IPS DF 19.7 (cell line): ENCODE measurements around the gene SMIM20.

ENCODE experiments used
- DNase-seq: peaks from one replicate; pipeline ENCODE4 v3.0.0-alpha.2; 2013; ENCODE audit warnings: low read depth, low spot score

SMIM20 gene

DNA sequence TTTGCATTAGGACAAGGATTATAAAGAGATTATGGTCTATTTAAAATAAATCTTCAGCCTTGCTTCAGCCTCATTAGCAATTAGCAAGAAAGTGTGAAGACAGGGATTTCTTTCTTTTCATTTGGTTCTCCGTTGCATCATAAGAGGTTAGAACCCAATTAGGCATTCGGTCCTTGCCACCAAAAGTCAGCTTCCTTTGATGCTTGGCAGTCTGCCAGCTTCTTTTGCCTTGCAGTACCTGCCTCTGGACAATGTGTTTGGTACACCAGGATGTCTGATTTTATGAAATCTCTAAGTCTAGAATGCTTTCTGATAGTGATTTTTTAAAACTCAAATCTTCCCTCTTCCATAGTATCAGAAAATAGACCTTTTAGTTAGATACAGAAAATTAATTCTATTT is 12.4 kb downstream of the SMIM20 start:
- DNase-seq = no peak

- DNase-seq = no peak
Measured at GRCh38 chr4:25927361-25928195, 13.6 kb downstream of the SMIM20 start.

DNA sequence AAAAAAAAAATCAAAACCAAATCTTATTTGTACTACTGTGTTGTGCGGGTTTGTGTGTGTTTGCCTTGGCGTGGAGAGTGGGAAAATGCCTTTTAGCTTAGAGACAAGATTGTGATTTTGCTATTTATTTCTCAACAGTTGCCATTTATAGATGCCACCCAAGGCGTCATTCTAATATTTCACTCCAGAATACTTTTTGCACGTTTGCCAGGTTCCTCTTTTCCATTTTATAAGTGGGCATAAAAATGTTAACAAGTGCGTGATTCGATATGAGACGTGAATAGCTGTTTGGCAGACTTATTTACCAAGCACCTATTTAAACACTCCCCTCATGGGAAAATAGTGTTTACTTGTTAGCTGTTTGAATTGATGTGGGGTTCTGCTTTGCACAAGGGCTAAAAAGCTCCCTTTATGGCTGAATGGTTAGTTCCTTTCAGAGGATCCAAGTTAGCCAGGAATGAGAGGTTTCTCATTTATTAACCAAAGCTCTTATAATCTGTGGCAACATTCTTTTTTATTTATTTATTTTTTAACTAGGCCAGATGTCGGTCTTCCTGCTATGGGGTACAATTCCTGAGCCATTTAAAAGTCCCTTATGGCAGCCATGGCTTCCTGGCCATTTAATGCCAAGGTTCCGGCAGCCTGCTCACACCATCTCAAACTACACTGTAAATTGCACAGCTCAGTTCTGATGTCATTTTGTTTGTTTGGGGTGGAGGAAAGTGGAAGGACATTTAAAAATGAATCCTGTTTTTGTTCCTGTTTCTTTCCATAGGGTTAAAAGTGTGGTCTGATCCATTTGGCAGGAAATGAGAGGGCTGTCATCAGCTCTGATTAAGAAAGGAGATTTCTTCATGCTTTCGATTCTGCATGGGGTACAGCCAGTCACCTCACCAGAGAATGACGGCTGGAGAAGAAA is 14.6 kb downstream of the SMIM20 start:
- DNase-seq = no peak

DNA sequence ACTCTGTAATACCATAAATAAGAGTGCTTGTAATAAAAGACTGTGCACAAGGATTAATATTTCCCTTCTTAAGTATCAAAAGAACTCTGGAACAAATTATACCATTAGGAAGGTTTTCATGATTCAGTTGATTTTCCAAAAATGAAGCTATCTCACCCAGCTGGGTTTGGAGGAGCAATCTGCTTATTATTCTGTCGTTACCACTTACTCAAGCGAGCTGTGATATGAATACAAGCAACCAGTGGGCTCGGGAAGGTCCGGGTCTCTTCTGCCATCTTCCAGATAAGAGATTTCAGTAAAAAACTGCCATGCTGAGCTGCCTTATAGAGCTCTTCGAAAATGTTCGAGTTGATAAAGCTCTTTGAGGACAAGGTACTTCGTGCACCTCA is 15.3 kb downstream of the SMIM20 start:
- DNase-seq = no peak

- no peak for DNase-seq
Measured at GRCh38 chr4:25930731-25931354, 16.8 kb downstream of the SMIM20 start.

DNA sequence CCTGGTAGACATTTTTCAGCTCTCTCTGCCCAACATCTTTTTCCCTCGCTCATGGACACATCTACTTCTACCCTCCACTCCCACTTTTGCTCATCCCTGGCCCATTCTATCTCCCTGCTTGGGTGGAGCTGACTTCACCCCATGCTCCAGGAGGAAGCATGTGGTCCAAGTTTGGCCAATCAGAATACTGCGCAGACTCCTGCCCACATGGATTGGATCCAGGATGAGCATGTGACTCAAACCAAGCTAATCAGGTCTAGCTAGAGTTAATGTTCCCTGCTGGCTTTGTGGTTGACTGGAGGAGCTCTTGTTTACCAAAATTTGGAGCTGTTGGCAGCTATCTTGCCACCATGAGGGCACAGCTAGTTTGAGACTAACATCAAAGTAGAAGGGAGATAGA is 22.7 kb downstream of the SMIM20 start:
- no peak for DNase-seq

DNA sequence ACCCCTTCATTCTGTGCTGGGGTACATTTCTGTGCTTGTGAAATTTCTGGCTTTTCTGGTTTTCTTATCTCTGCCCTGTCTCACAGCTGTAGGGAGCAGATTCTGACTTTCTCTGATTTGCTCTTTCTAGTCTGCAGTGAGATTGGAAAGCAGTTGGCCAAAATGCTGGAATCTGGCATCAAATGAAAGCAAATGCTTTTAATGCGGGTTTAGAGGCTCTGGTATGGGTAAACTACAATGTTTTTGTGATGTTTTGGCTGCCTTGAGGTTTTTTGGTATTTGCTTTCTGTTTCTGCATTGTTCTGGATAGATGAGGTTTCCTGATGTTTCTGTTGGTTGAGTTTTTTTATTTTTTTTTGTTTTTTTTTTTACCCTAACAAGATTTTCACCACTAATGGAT is 23.8 kb downstream of the SMIM20 start:
- DNase-seq = no peak

GRCh38 chr4:25938366-25938765 is 24.3 kb downstream of the SMIM20 start:
- DNase-seq = no peak

- no peak for DNase-seq
Measured at GRCh38 chr4:25938787-25939186, 24.8 kb downstream of the SMIM20 start.

DNA sequence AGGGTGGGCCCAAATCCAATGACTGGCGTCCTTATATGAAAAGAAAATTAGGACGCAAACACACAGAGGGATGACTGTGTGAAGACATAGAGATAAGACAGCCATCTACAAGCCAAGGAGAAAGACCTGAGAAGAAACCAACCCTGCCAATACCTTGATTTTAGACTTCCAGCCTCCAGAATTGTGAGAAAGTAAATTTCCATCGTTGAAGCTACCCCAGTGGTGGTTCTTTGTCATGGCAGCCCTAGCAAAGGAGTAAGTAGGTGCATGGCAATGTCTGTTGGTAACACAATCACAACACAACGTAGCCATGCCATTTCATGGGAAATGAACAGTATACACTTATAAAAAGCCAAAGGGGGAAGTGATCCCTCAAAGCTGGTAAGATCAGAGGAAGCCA is 25.3 kb downstream of the SMIM20 start:
- DNase-seq = no peak

- DNase-seq = no peak
Measured at GRCh38 chr4:25941457-25942221, 27.6 kb downstream of the SMIM20 start.

DNA sequence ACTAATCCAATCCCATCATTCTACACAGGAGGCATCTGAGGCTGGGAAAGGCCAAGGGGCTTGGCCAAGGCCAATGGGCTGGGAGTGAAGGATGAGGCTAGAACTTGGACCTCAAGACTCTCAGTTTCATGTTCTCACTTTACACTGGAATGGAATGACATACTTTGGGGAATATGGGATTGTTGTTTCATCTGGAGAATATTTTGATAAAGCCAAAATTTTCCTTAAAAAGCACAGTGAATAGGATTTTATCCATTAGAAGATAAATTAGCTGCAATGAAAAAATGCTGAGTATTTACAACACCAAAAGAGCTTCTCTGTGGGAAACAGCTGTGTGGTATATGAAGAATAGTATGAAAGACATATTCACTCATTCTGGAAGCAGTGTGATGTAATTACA is 29.3 kb downstream of the SMIM20 start:
- DNase-seq = no peak

DNA sequence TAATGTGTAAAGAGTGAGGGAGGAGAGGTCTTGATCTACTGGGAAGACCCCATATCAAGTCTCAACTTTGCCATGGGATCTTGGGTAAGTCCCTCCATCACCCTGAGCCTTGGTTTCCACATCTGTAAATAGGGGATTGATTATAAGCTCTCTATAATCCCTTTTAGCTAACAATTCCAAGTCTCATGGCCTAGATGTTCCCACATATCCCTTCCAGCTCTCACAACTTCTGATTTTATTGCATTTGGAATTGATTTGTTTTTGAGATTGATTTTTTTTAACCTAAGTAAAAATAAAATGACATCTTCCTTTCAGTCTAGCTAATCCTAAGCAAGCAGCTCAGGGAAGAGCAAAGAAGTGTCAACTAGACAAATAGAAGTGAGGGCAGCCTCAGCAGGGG is 29.8 kb downstream of the SMIM20 start:
- no peak for DNase-seq

- no peak for DNase-seq
Measured at GRCh38 chr4:25948051-25948450, 34.0 kb downstream of the SMIM20 start.

GRCh38 chr4:25949173-25949748 is 35.2 kb downstream of the SMIM20 start:
- peak; percentile 72 for DNase-seq

DNA sequence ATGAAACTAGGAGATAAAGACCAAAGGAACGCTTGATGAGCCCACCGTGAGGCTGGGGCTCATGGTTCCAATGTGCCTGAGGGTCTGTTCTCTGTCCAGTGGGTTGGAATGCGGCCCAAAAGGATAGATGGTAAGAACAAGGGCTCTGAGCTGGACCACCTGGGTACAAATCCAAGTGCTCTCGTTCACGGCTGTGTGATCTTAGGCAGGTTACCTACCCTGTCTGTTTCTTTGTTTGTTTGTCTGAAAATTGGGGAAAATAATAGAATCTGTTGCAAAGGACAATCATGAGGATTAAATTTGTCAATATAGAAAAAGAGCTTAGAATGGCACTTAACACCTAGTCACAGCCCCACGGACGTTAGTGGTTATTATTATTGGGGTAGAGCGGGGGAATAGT is 36.0 kb downstream of the SMIM20 start:
- DNase-seq = no peak

DNA sequence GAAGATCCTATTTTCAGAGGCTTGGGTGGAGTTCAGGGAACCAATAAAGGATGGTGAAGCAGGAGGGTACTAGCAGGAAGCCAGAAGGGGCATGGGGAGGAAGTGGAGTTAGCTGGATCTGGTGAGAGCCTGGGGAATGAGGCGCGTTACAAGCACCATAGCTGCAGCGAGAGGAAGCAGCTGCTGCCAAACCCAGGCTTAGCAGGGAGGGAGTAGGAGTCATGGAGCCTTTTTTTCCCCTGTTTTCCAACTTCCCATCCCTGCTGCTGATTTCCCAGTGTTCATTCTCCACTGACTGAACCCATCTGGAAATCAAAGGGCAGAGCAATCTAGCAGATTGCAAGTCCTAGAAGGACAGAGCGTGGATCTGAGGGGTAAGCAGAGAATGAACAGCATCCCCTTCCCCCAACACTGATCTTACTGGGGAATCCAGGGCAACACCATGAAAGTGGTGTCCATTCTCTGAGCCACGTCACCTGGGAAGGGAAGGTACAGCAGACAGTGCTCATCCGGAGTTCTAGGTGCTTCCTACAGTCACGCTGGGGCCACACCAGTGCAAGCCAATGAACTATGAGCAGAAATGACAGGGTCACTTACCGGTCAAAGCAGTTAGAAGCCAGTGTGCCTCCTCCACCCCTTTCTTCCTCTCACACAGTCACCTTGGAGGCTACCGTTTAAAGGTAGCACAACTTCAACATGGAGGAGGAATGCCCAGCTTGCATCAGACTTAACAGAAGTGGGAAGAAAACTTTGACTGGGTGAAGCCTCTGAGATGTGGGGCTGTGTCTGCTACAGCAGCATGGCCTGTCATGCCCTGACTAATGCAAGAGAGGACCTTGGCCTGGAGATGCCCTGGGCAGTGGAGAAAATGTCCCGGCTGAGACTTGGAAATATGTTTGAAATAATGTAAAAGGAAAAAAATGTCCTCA is 36.7 kb downstream of the SMIM20 start:
- DNase-seq = no peak

- no peak for DNase-seq
Measured at GRCh38 chr4:25951390-25951952, 37.5 kb downstream of the SMIM20 start.

DNA sequence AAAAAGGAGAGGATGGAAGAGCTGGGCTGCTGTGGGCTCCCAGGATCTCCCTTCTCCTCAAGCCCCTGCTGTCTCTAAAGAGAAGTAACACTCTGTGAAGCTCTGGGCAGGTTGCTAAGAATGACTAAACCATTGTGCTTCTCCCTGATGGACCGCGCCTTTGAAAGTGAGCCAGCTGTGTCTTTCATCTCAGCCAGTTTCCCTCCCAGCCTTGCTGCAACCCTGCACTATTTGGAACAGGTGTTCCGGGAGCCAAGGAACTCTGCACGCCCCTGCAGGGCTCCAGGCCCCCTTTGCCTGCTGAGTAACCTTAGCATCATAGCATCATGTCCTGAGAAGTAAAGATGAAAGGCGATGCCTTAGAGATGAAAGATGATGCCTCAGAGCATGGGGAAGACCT is 39.7 kb downstream of the SMIM20 start:
- no peak for DNase-seq
